H1 (cell line): ENCODE data around the gene ATP6V0E2. TPM values are rescaled to one million over a fixed set of nuclear protein-coding genes. Genes with fewer than 3 reads are reported as not detected.

Experiments
- CTCF ChIA-PET: fragments of 300-600 bp; sonication (Branson Sonifier 250); formaldehyde crosslinking; loops from one replicate; lab custom pipeline; 2021; ENCODE audit not compliant: partially characterized antibody; lab: Charles Lee
- POLR2A ChIA-PET: fragments of 300-600 bp; sonication (Branson Sonifier 250); formaldehyde crosslinking; loops from one replicate; lab custom pipeline; 2021; ENCODE audit warnings: inconsistent platforms; ENCODE audit not compliant: partially characterized antibody; lab: Charles Lee
- DNase-seq, 2 experiments: peaks; one replicate each; pipeline versions ENCODE4 v3.0.0 to v3.0.0-alpha.2; 2010 to 2022; ENCODE audit warnings: low spot score in 2 of 2, low read depth in 1 of 2, mixed read lengths in 1 of 2
- FAIRE-seq: peaks from 2 replicates; lab custom pipeline; 2011; peaks lifted over from hg19 to GRCh38; lab: Jason Lieb, UNC
- H2AFZ ChIP-seq: 2 replicates; pipeline ENCODE4 v1.8.1; 2012; ENCODE audit warnings: low read length, inconsistent platforms
- H2AK5ac ChIP-seq: 2 replicates; pipeline ENCODE4 v1.6.1; 2013; ENCODE audit warnings: low read depth, low read length
- H2BK120ac ChIP-seq: replicated peaks from 2 replicates; pipeline ENCODE3; 2013; ENCODE audit warnings: low read depth, low read length, inconsistent platforms
- H2BK12ac ChIP-seq: 2 replicates; pipeline ENCODE4 v1.6.1; 2013; ENCODE audit warnings: low read depth, low read length
- H2BK15ac ChIP-seq: 2 replicates; pipeline ENCODE4 v1.6.1; 2013; ENCODE audit warnings: low read length
- H2BK20ac ChIP-seq: 2 replicates; pipeline ENCODE4 v1.6.1; 2013; ENCODE audit warnings: low read length
- H2BK5ac ChIP-seq: 2 replicates; pipeline ENCODE4 v1.6.1; 2013; ENCODE audit warnings: low read depth, low read length
- H3K14ac ChIP-seq: 2 replicates; pipeline ENCODE4 v1.6.1; 2013; ENCODE audit warnings: inconsistent platforms; ENCODE audit not compliant: insufficient read length
- H3K18ac ChIP-seq: 2 replicates; pipeline ENCODE4 v1.6.1; 2013; ENCODE audit warnings: low read length; ENCODE audit errors: extremely low read depth
- H3K23ac ChIP-seq: 2 replicates; pipeline ENCODE4 v1.6.1; 2013; ENCODE audit warnings: inconsistent platforms; ENCODE audit not compliant: insufficient read length
- H3K23me2 ChIP-seq: 2 replicates; pipeline ENCODE4 v1.6.1; 2013; ENCODE audit warnings: low read depth, low read length
- H3K27ac ChIP-seq: 2 replicates; pipeline ENCODE4 v1.6.1; 2011; ENCODE audit warnings: low read depth, low read length, inconsistent platforms
- H3K27me3 ChIP-seq, 4 experiments: replicated peaks in 1 of 4; 1 replicate in 1 of 4; 2 replicates in 3 of 4; pipeline versions ENCODE4 v1.6.1 to v1.8.1; 2011 to 2013; ENCODE audit warnings: low read length in 3 of 4, mild to moderate bottlenecking in 3 of 4, inconsistent platforms in 2 of 4, mixed read lengths in 2 of 4, moderate library complexity in 1 of 4; ENCODE audit not compliant: control insufficient read depth in 3 of 4, insufficient read depth in 3 of 4; ENCODE audit errors: extremely low read depth in 1 of 4
- H3K36me3 ChIP-seq, 4 experiments: 2 replicates each; pipeline versions ENCODE4 v1.6.1 to v1.8.1; 2011 to 2013; ENCODE audit warnings: mild to moderate bottlenecking in 4 of 4, low read length in 3 of 4, moderate library complexity in 2 of 4, control low read depth in 1 of 4, inconsistent platforms in 1 of 4; ENCODE audit not compliant: insufficient read depth in 4 of 4, control insufficient read depth in 2 of 4
- H3K4ac ChIP-seq: replicated peaks from 2 replicates; pipeline ENCODE3; 2013; ENCODE audit warnings: low read length, low read depth, mixed read lengths, inconsistent platforms; ENCODE audit not compliant: insufficient read length
- H3K4me1 ChIP-seq, 4 experiments: replicated peaks in 1 of 4; 1 replicate in 1 of 4; 2 replicates in 3 of 4; pipeline versions ENCODE4 v1.6.1 to v1.8.1; 2011 to 2013; ENCODE audit warnings: low read length in 3 of 4, inconsistent platforms in 2 of 4, mixed read lengths in 1 of 4; ENCODE audit not compliant: insufficient read depth in 4 of 4, control insufficient read depth in 3 of 4
- H3K4me2 ChIP-seq, 2 experiments: 2 replicates each; pipeline versions ENCODE4 v1.6.1 to v1.8.1; 2011 to 2013; ENCODE audit warnings: low read depth in 2 of 2, low read length in 2 of 2, control low read depth in 1 of 2, inconsistent platforms in 1 of 2, mild to moderate bottlenecking in 1 of 2; ENCODE audit not compliant: insufficient read depth in 1 of 2
- H3K4me3 ChIP-seq, 4 experiments: fragments of 200-600, 300-600 bp in 1 of 4; sonication (generic), shearing (Covaris generic), sonication (Bioruptor Twin) in 1 of 4; 2 replicates each; pipeline versions ENCODE4 v1.5.1 to v1.8.1; 2011 to 2016; ENCODE audit warnings: low read length in 4 of 4, low read depth in 3 of 4, control low read depth in 2 of 4, inconsistent platforms in 2 of 4, mild to moderate bottlenecking in 2 of 4, mixed read lengths in 1 of 4, moderate library complexity in 1 of 4; ENCODE audit not compliant: insufficient read depth in 2 of 4; ENCODE audit errors: extremely low read depth in 1 of 4
- H3K56ac ChIP-seq: replicated peaks from 2 replicates; pipeline ENCODE3; 2013; ENCODE audit warnings: low read depth, mild to moderate bottlenecking, mixed read lengths, low read length, inconsistent platforms; ENCODE audit not compliant: insufficient read length
- H3K79me1 ChIP-seq: 2 replicates; pipeline ENCODE4 v1.6.1; 2013; ENCODE audit warnings: low read depth, low read length, control low read depth
- H3K79me2 ChIP-seq, 2 experiments: 2 replicates each; pipeline versions ENCODE4 v1.6.1 to v1.8.1; 2012 to 2013; ENCODE audit warnings: low read length in 2 of 2, mild to moderate bottlenecking in 2 of 2, inconsistent platforms in 1 of 2; ENCODE audit not compliant: insufficient read depth in 2 of 2, control insufficient read depth in 1 of 2
- H3K9ac ChIP-seq, 4 experiments: replicated peaks in 1 of 4; 1 replicate in 1 of 4; 2 replicates in 3 of 4; pipeline versions ENCODE4 v1.6.1 to v1.8.1; 2011 to 2013; ENCODE audit warnings: low read depth in 3 of 4, low read length in 3 of 4, control low read depth in 2 of 4, mild to moderate bottlenecking in 2 of 4, moderate library complexity in 2 of 4, inconsistent platforms in 1 of 4; ENCODE audit errors: extremely low read depth in 1 of 4
- H3K9me3 ChIP-seq, 2 experiments: 2 replicates each; pipeline versions ENCODE4 v1.6.1 to v1.8.1; 2012 to 2013; ENCODE audit warnings: mild to moderate bottlenecking in 2 of 2, moderate library complexity in 2 of 2, control low read depth in 1 of 2, inconsistent platforms in 1 of 2, low read depth in 1 of 2, low read length in 1 of 2, mixed read lengths in 1 of 2; ENCODE audit not compliant: insufficient read depth in 2 of 2
- H4K20me1 ChIP-seq, 2 experiments: replicated peaks in 1 of 2; 2 replicates each; pipeline versions ENCODE3 to v1.8.1; 2011 to 2013; ENCODE audit warnings: inconsistent platforms in 2 of 2, low read length in 2 of 2, mild to moderate bottlenecking in 1 of 2; ENCODE audit not compliant: insufficient read depth in 2 of 2, control insufficient read depth in 1 of 2
- H4K5ac ChIP-seq: 2 replicates; pipeline ENCODE4 v1.6.1; 2013; ENCODE audit warnings: low read length, low read depth, mixed read lengths, inconsistent platforms; ENCODE audit not compliant: insufficient read length
- H4K8ac ChIP-seq: 2 replicates; pipeline ENCODE4 v1.8.0; 2013; ENCODE audit warnings: mild to moderate bottlenecking, moderate library complexity, low read length, inconsistent platforms; ENCODE audit not compliant: insufficient read depth; ENCODE audit errors: extremely low read depth
- H4K91ac ChIP-seq: replicated peaks from 2 replicates; pipeline ENCODE3; 2013; ENCODE audit warnings: low read length, mixed read lengths, inconsistent platforms; ENCODE audit not compliant: insufficient read length
- BCL11A ChIP-seq, 2 experiments: IDR thresholded peaks; one replicate each; pipeline ENCODE4 v1.6.1; 2011; ENCODE audit warnings: low read depth in 2 of 2, low read length in 2 of 2, mild to moderate bottlenecking in 2 of 2
- CBX5 ChIP-seq: fragments of 300-800, 300-1000 bp; sonication (generic); IDR thresholded peaks from 2 replicates; pipeline ENCODE4 v1.7.1; 2016; ENCODE audit warnings: antibody characterized with exemption, low read length, low read depth
- CTCF ChIP-seq, 3 experiments: IDR thresholded peaks; 1 replicate in 2 of 3; 2 replicates in 1 of 3; pipeline versions ENCODE4 v1.5.1 to v1.6.1; 2011; ENCODE audit warnings: low read length in 3 of 3, mild to moderate bottlenecking in 3 of 3, inconsistent platforms in 2 of 3, low read depth in 1 of 3, moderate library complexity in 1 of 3; ENCODE audit not compliant: insufficient read depth in 1 of 3; ENCODE audit errors: control extremely low read depth in 1 of 3
- GABPA ChIP-seq: IDR thresholded peaks from 2 replicates; pipeline ENCODE4 v1.6.1; 2011; ENCODE audit warnings: mild to moderate bottlenecking, low read length, moderate library complexity, borderline replicate concordance; ENCODE audit not compliant: insufficient read depth
- GTF2F1 ChIP-seq: IDR thresholded peaks from 2 replicates; pipeline ENCODE4 v1.6.1; 2012; ENCODE audit warnings: low read depth, low read length, improper control_type of control experiment, borderline replicate concordance
- JUN ChIP-seq: IDR thresholded peaks from 2 replicates; pipeline ENCODE4 v1.6.1; 2011; ENCODE audit warnings: low read depth, mild to moderate bottlenecking, improper control_type of control experiment, low read length
- NRF1 ChIP-seq: IDR thresholded peaks from 2 replicates; pipeline ENCODE4 v1.6.1; 2011; ENCODE audit warnings: mild to moderate bottlenecking, low read depth, low read length, improper control_type of control experiment
- POLR2A ChIP-seq, 2 experiments: IDR thresholded peaks; 1 replicate in 1 of 2; 2 replicates in 1 of 2; pipeline ENCODE4 v1.6.1; 2011; ENCODE audit warnings: low read depth in 2 of 2, low read length in 2 of 2, mild to moderate bottlenecking in 2 of 2; ENCODE audit errors: control extremely low read depth in 1 of 2
- SAP30 ChIP-seq: fragments of 300-600 bp; sonication (generic); IDR thresholded peaks from 2 replicates; pipeline ENCODE4 v1.7.1; 2012; ENCODE audit warnings: low read length, moderate library complexity, mild to moderate bottlenecking, inconsistent platforms; ENCODE audit not compliant: insufficient read depth, insufficient replicate concordance
- SP4 ChIP-seq: IDR thresholded peaks from 2 replicates; pipeline ENCODE4 v1.6.1; 2012; ENCODE audit warnings: low read length, inconsistent platforms
- SUZ12 ChIP-seq: fragments of 200-600 bp; sonication (generic); IDR thresholded peaks from 2 replicates; pipeline ENCODE4 v1.6.1; 2012; ENCODE audit warnings: mild to moderate bottlenecking, inconsistent platforms, low read length, moderate library complexity, mixed read lengths
- TEAD4 ChIP-seq: IDR thresholded peaks from 2 replicates; pipeline ENCODE4 v1.6.1; 2012; ENCODE audit warnings: low read depth, low read length, inconsistent platforms, mixed read lengths
- WGBS, 2 experiments: shearing (Covaris generic) in 1 of 2; methylation state at CpG; one replicate each; pipeline versions ENCODE4 v1.1.6 to v1.1.7; 2013 to 2015; ENCODE audit warnings: low lambda C conversion rate in 2 of 2, mixed read lengths in 2 of 2, inconsistent platforms in 1 of 2, low coverage in 1 of 2, missing lambda C conversion rate in 1 of 2; ENCODE audit not compliant: insufficient replicate concordance in 2 of 2, insufficient coverage in 1 of 2, insufficient read length in 1 of 2; ENCODE audit errors: extremely low coverage in 1 of 2, missing lambda C conversion rate in 1 of 2; 5-methylcytosine and 5-hydroxymethylcytosine counted together
- polyA plus RNA-seq, 7 experiments: library from polyadenylated mRNA; depleted of rRNA in 3 of 7; stranded (reverse) in 5 of 7; unstranded in 2 of 7; fragments of >200 nt in 5 of 7; fragments of 200-250 nt in 2 of 7; gene quantifications; 1 replicate in 5 of 7; 2 replicates in 1 of 7; 4 replicates in 1 of 7; pipeline versions ENCODE4 v1.2.1 to v1.2.3, GENCODE V29; 2011 to 2013; ENCODE audit warnings: missing spikeins in 2 of 7, mixed read lengths in 2 of 7
- total RNA-seq: library from RNA; stranded (reverse); fragmentation: NEBNext Ultra II Directional; extraction: Animal tissue kit (Norgen Biotek cat#: 25700); gene quantifications from 2 replicates; pipeline ENCODE4 v1.2.1, GENCODE V29; 2021

ATP6V0E2 gene
- total and polyA plus RNA-seq, 2 of the 8 experiments (the other 6 are each of a cell fraction or from before 2014, with no cell fraction given) = 26.1 to 47.9 TPM

GRCh38 chr7:149853157-149853556, 20.6 kb upstream of the ATP6V0E2 start:
- H3K14ac ChIP-seq = no peak overlapping the region
- H3K79me1 ChIP-seq = no peaks in the 10 kb centered on the region
- H3K4me3 ChIP-seq = no peak overlapping the region
- ChIA-PET CTCF (interaction anchor here (1.0 to 13.8 kb wide), 4 partner anchors 7 to 53 kb away, joined by 3 to 209 read pairs (median 28); no protein-coding TSS in a partner anchor), POLR2A (interaction anchor here (1.1 kb wide), 1 partner anchor 22 kb away, joined by 3 read pairs; no protein-coding TSS in a partner anchor)
- no peak overlapping the region for H4K8ac ChIP-seq
- H3K18ac ChIP-seq = no peak overlapping the region
- H3K4me2 ChIP-seq = no peak overlapping the region
- no peak overlapping the region for H2AK5ac ChIP-seq
- no peak overlapping the region for H3K9ac ChIP-seq
- no peak overlapping the region for H4K91ac ChIP-seq
- H4K20me1 ChIP-seq = no peaks in the 10 kb centered on the region
- no peak overlapping the region for H2BK120ac ChIP-seq
- no peak overlapping the region for H2AFZ ChIP-seq
- no peak overlapping the region for H2BK5ac ChIP-seq
- H2BK15ac ChIP-seq = no peak overlapping the region
- H3K36me3 ChIP-seq = no peaks in the 10 kb centered on the region
- no peak overlapping the region for H3K27ac ChIP-seq
- DNase-seq = no peak
- no peak overlapping the region for H3K23ac ChIP-seq
- no peak overlapping the region for H4K5ac ChIP-seq
- H3K23me2 ChIP-seq = no peaks in the 10 kb centered on the region
- H2BK12ac ChIP-seq = no peak overlapping the region
- FAIRE-seq = no peak
- H3K4me1 ChIP-seq = peaks cover 6 to 17% (median 11%) of the 10 kb centered on the region in 4 experiments
- H3K56ac ChIP-seq = no peak overlapping the region
- H3K9me3 ChIP-seq = no peaks in the 10 kb centered on the region
- H2BK20ac ChIP-seq = no peak overlapping the region
- H3K79me2 ChIP-seq = no peaks in the 10 kb centered on the region
- 95% methylated on average over 9 of the region's 9 CpGs; no CpG with 5 or more reads in 1 of the 2 experiments for WGBS, 2 experiments
- no peaks in the 10 kb centered on the region for H3K27me3 ChIP-seq
- no peak overlapping the region for H3K4ac ChIP-seq
- TF ChIP-seq CTCF (IDR thresholded peaks at IDR 0.05; ENCODE audit: control extremely low read depth in 1 of 3, insufficient read depth in 1 of 3, low read depth in 1 of 3, low read length in 3 of 3) (no peak), GTF2F1 (no peak), JUN (no peak), SUZ12 (no peak), SP4 (no peak), TEAD4 (no peak), SAP30 (no peak), POLR2A (IDR thresholded peaks at IDR 0.05; ENCODE audit: control extremely low read depth in 1 of 2, low read depth in 2 of 2, low read length in 2 of 2) (no peak), BCL11A (IDR thresholded peaks at IDR 0.05; ENCODE audit: low read depth in 2 of 2, low read length in 2 of 2) (no peak), GABPA (no peak), CBX5 (no peak), NRF1 (no peak)
